Chondrocyte (in vitro differentiated cells): ENCODE results near the gene MAB21L2. TPM values are rescaled to one million over a fixed set of nuclear protein-coding genes. Genes with fewer than 3 reads are reported as not detected.
"Not testable (repeated sequence)": the region's sequence is repeated elsewhere in the genome, so short reads cannot be mapped to it uniquely, and the experiment has no call there.

Source experiments
- DNase-seq: peaks from one replicate; pipeline ENCODE4 v3.0.0; 2021; ENCODE audit warnings: mixed read lengths, low spot score
- H3K27ac Mint-ChIP-seq: one replicate; pipeline ENCODE4 v1.8.0; 2021; ENCODE audit warnings: mild to moderate bottlenecking, moderate library complexity, mixed read lengths; ENCODE audit not compliant: unreplicated experiment
- H3K27me3 Mint-ChIP-seq: 2 replicates; pipeline ENCODE4 v1.8.0; 2021; ENCODE audit warnings: low read depth, mixed read lengths
- H3K36me3 Mint-ChIP-seq: 2 replicates; pipeline ENCODE4 v1.8.0; 2021; ENCODE audit warnings: low read depth, mixed read lengths
- H3K4me1 Mint-ChIP-seq: 2 replicates; pipeline ENCODE4 v1.8.0; 2021; ENCODE audit warnings: low read depth, mild to moderate bottlenecking, mixed read lengths
- H3K4me3 Mint-ChIP-seq: one replicate; pipeline ENCODE4 v1.8.0; 2021; ENCODE audit warnings: mild to moderate bottlenecking, moderate library complexity, mixed read lengths; ENCODE audit not compliant: unreplicated experiment
- H3K9me3 Mint-ChIP-seq: 2 replicates; pipeline ENCODE4 v1.8.0; 2021; ENCODE audit warnings: low read depth, mixed read lengths
- total RNA-seq: library from RNA; stranded (reverse); gene quantifications from 3 replicates; pipeline ENCODE4 v1.2.1, GENCODE V29; 2021
- TF ChIP-seq, protein P1 (sequence below): fragments of 200-600 bp; sonication (generic); IDR thresholded peaks from 2 replicates; pipeline ENCODE4 v1.5.0; 2021; ENCODE audit warnings: antibody characterized with exemption, mild to moderate bottlenecking, moderate library complexity

MAB21L2 gene
- total RNA-seq, 1 donor from 2014 or later = 4.2 TPM

DNA sequence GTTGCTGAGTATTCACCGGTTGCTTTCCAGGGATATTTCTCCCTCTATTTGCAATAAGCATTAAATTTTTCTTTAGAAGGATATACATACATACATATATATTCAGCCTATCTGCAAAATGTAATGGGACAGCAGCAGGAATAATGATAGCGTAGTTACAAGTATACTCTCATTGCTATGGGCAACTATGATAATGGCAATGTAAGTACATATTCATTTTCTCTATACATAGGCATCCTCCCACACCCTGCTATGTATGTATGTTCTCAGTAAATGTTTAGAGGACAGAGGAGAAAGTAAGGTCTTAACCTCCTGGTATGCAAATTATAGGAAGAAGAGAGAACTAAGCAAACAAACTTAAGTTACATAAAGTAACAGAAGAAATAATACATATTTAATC lies 19.7 kb upstream of the MAB21L2 start:
- peaks cover 5% of the 10 kb centered on the region for H3K36me3 Mint-ChIP-seq
- TF ChIP-seq, protein P1, sequence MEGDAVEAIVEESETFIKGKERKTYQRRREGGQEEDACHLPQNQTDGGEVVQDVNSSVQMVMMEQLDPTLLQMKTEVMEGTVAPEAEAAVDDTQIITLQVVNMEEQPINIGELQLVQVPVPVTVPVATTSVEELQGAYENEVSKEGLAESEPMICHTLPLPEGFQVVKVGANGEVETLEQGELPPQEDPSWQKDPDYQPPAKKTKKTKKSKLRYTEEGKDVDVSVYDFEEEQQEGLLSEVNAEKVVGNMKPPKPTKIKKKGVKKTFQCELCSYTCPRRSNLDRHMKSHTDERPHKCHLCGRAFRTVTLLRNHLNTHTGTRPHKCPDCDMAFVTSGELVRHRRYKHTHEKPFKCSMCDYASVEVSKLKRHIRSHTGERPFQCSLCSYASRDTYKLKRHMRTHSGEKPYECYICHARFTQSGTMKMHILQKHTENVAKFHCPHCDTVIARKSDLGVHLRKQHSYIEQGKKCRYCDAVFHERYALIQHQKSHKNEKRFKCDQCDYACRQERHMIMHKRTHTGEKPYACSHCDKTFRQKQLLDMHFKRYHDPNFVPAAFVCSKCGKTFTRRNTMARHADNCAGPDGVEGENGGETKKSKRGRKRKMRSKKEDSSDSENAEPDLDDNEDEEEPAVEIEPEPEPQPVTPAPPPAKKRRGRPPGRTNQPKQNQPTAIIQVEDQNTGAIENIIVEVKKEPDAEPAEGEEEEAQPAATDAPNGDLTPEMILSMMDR = no peak
- no peaks in the 10 kb centered on the region for H3K27me3 Mint-ChIP-seq
- peaks cover 14% of the 10 kb centered on the region for H3K9me3 Mint-ChIP-seq
- H3K4me3 Mint-ChIP-seq = no peak overlapping the region
- H3K27ac Mint-ChIP-seq = no peak overlapping the region
- H3K4me1 Mint-ChIP-seq = no peaks in the 10 kb centered on the region
- no peak for DNase-seq

DNA sequence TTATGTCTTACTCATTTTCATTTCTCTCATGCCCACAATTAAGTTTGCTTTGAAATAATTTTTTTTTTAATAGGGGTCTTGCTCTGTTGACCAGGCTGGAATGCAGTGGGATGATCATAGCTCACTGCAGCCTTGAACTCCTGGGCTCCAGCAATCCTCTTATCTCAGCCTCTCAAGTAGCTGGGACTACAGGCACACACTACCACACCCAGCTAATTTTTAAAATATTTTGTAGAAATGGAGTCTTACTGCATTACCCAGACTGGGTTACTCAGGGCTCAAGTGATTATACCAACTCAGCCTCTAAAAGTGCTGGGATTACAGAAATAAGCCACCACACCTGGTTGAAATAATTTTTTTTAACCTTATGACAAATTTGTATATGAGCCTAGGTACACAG lies 19.2 kb upstream of the MAB21L2 start:
- H3K4me1 Mint-ChIP-seq = no peaks in the 10 kb centered on the region
- no peak overlapping the region for H3K4me3 Mint-ChIP-seq
- peaks cover 14% of the 10 kb centered on the region for H3K9me3 Mint-ChIP-seq
- no peaks in the 10 kb centered on the region for H3K27me3 Mint-ChIP-seq
- H3K36me3 Mint-ChIP-seq = peaks cover 5% of the 10 kb centered on the region
- no peak overlapping the region for H3K27ac Mint-ChIP-seq
- TF ChIP-seq, protein P1 = no peak
- no peak for DNase-seq

DNA sequence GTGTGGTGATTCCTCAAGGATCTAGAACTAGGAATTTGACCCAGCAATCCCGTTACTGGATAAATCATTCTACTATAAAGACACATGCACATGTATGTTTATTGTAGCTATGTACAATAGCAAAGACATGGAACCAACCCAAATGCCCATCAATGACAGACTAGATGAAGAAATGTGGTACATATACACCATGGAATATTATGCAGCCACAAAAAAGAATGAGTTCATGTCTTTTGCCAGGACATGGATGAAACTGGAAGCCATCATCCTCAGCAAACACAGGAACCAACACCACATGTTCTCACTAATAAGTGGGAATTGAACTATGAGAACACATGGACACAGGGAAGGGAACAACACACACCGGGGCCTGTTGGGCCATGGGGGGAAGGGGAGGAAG lies 17.0 kb upstream of the MAB21L2 start:
- not testable (repeated sequence) for DNase-seq, H3K4me3 Mint-ChIP-seq, H3K36me3 Mint-ChIP-seq, H3K27me3 Mint-ChIP-seq, H3K27ac Mint-ChIP-seq, H3K4me1 Mint-ChIP-seq
- peaks cover 14% of the 10 kb centered on the region for H3K9me3 Mint-ChIP-seq

DNA sequence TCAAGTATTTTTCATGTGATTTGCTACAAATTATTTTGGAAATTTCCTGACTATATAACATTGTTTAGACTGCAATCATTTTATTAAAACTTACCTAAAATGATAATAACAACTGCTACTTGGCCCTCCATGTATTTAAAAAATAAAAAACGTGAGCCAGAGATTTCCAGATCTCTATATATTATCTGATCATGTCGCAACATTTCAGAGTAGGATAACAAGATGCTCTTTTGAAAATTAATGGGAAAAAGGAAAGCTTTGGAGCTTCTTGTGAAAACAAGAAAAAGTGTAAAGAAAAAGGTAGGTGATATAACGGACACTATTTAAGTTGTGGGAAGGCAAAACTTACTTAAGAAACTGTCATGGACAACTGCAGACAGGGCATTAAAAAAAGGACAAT lies 14.9 kb upstream of the MAB21L2 start:
- Mint-ChIP-seq H3K9me3 (peaks cover 14% of the 10 kb centered on the region), H3K4me3 (no peak overlapping the region), H3K27ac (no peak overlapping the region), H3K36me3 (peaks cover 5% of the 10 kb centered on the region), H3K4me1 (peaks cover 5% of the 10 kb centered on the region), H3K27me3 (no peaks in the 10 kb centered on the region)
- DNase-seq = no peak
- TF ChIP-seq, protein P1 = no peak

DNA sequence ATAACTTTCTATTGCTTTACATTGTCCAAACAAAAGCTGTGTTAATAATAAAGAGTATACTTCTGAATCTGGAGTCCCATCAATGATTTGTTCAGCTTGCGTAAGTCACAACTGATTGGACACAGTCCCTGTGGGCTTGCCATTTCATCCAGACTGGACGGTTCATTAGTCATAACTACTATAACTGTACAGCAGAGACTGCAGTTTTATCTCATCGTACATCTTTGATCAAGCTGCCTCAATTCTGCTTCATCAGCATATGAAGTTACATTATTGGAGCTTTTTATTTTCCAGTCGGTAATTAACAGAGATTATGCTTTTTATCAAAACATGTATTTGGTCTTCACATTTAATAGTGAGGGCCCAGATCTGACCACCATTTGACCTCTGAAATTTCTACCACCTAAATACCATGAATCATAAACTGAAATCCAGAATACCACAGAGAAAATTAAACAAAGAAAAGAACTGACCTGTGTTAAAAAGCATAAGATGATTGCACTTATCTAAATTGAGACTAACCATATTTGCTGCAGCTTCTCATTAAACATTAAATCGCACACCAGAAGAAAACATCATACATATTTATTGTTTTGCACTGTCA lies 12.5 kb upstream of the MAB21L2 start:
- Mint-ChIP-seq H3K9me3 (peaks cover 7% of the 10 kb centered on the region), H3K4me3 (no peak overlapping the region), H3K27ac (no peak overlapping the region), H3K36me3 (peaks cover 3% of the 10 kb centered on the region), H3K27me3 (no peaks in the 10 kb centered on the region), H3K4me1 (peaks cover 15% of the 10 kb centered on the region)
- TF ChIP-seq, protein P1 = no peak
- no peak for DNase-seq

DNA sequence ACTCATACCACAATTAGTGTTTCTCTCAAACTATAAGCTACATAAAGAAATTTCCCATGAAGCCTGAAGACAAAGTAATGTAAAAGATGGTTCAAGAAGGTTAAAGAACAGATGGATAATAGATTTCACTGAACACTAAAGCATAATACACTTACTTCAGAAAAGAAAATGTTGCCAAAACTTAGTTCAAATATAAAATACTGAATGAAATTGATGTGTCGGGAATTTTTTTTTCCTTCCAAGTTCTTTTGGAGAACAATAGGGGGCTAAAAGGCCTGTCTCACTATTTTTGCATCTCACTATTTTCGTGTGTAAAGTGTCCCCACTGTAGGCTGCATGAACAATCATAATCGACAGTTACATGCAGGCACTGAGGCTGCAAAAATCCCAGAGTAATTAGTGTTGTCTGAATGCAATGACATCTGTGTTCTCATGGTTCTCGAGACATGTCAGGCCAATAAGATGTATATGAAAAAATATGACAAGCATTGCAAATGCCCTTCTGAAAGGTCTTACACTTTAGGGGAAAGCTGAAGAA lies 11.9 kb upstream of the MAB21L2 start:
- peaks cover 1% of the 10 kb centered on the region for H3K9me3 Mint-ChIP-seq
- no peak overlapping the region for H3K4me3 Mint-ChIP-seq
- H3K36me3 Mint-ChIP-seq = peaks cover under 1% of the 10 kb centered on the region
- H3K4me1 Mint-ChIP-seq = peaks cover 19% of the 10 kb centered on the region
- no peaks in the 10 kb centered on the region for H3K27me3 Mint-ChIP-seq
- TF ChIP-seq, protein P1 = no peak
- no peak for DNase-seq
- no peak overlapping the region for H3K27ac Mint-ChIP-seq
